HG03135 (cell line): ENCODE measurements around the gene CLEC2A.
"Not testable (repeated sequence)": the region's sequence is repeated elsewhere in the genome, so short reads cannot be mapped to it uniquely, and the experiment has no call there.

Experiments used
- ATAC-seq: cut with Tn5 transposase; IDR thresholded peaks from one replicate; pipeline ENCODE4 v1.9.1; 2021; ENCODE audit warnings: mild to moderate bottlenecking, moderate library complexity; ENCODE audit not compliant: unreplicated experiment

Gene CLEC2A, protein sequence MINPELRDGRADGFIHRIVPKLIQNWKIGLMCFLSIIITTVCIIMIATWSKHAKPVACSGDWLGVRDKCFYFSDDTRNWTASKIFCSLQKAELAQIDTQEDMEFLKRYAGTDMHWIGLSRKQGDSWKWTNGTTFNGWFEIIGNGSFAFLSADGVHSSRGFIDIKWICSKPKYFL

DNA sequence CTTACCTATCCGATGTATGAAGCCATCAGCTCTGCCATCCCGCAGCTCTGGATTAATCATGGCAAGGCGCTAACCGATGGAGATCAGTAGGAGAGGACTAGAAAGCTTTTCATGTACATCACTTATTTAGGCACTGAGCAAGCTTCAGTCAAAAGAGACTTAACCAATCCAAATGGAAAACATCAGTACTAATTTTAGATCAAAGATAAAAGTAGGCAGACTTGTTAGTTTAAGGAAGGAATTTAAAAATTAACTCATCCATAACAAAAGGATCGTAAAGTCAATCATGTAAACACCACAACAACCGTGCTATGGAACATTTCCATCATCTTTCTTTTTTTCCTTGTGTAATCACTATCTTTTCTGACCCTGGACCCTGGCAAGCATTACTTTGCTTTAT lies at the start of gene CLEC2A:
Gene CLEC2A, minus strand, starts transcription at position 101 of the 400 bp plus-strand sequence. Its CDS starts 41 bp downstream, at position 60.
- no peak for ATAC-seq

DNA sequence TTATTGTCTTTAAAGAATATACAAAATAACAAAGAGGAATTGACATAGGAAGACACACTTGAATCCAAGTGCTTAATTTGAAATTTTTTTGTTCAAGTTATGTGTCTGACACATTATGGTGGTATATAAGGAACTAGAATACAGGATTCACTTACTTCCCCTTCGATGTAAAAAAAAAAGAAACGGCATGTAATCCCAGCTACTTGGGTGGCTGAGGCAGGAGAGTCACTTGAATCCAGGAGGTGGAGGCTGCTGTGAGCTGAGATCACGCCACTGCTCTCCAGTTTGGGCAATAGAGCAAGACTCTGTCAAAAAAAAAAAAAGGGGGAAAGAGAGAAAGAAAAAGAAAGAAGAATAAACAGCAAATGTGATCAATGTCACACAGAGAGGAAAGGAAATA lies 48.0 kb upstream of the CLEC2A start:
- no peak for ATAC-seq

DNA sequence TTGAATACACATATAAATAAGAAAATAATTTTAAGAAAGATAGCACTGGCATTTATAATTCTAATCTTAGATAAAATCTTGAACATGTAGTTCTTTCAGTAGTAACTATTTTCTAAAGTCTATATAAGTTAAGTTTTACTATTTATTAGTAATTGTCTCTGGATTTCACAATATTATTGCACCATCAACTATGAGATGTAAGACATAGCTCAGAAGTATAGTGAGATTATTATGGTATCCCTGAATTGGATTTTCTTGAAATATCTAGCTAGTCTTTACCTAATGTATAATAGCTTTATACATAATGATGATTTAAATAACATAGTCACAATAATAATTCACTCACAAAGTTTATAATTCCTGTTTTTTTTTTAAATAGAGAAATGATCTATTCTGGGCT lies 45.7 kb upstream of the CLEC2A start:
- no peak for ATAC-seq

DNA sequence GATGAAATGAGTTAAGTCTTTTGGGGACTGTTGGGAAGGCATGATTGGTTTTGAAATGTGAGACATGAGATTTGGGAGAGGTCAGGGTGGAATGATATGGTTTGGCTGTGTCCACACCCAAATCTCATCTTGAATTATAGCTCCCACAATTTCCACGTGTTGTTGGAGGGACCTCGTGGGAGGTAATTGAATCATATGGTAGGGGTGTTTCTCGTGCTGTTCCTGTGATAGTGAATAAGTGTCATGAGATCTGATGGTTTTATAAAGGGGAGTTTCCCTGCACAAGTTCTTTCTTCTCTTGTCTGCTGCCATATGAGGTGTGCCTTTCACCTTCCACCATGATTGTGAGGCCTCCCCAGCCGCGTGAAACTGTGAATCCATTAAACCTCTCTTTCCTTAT lies 44.5 kb upstream of the CLEC2A start:
- ATAC-seq: not testable (repeated sequence)

DNA sequence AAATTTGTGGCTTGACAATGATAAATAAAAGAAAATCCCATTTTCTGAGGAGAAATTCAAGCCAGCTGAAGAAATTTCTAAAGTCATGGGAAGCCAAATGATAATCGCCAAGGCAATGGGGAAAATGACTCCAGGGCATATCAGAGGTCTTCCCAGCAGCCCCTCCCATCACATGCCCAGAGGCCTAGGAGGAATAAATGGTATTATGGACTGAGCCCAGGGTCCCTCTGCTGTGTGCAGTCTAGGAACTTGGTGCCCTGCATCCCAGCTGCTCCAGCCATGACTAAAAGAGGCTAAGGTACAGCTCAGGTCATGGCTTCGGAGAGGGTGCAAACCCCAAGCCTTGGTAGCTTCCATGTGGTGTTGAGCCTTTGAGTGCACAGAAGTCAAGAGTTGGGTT lies 43.4 kb upstream of the CLEC2A start:
- ATAC-seq: no peak

DNA sequence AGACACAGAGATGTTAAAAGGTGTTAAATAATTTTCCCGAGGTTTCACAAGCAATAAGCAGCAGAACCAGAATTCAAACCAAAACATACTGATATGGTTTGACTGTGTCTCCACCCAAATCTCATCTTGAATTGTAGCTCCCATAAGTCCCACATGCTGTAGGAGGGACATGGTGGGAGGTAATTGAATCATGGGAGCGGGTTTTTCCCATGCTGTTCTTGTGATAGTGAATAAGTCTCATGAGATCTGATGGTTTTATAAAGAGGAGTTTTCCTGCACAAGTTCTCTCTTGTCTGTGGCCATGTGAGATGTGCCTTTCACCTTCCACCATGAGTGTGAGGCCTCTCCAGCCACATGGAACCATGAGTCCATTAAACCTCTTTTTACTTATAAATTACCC lies 42.6 kb upstream of the CLEC2A start:
- not testable (repeated sequence) for ATAC-seq

DNA sequence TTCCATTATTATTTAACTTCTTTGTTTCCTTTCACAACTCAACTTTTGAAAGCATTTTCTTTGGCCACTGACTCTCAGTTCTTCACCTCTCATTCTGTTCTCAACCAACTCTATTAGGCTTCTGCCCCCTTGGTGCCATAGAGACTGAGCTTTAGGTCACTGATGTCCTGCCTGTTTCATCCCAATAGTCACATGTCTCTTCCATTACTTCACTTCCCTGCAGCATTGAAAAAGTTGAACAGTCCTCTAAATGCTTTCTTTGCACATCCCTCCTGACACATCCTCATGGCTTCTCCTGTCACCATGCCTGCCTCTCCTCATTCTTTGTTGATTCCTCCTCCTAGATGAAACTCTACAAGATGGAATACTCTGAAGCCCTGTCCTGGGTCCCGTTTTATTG lies 41.8 kb upstream of the CLEC2A start:
- ATAC-seq: no peak

DNA sequence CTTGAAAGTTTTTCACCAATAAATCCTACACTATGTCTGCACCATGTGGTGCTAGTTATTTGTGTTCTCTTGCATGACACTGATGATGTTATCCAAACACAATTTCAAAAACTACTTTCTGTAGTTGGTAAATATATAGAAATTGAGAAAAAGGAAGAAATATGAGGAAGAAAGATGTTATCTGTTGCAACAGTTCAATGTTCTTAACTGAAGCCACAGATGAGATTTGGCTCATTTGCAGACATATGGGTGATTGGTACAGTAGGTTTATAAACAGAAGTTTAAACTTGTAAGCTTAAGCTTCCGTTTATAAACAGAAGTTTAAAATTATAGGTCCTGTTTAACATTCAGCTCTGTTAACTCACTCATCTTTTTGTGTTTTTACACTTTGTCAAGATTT lies 39.0 kb upstream of the CLEC2A start, which contains the start of gene CLEC12A:
Gene CLEC12A, plus strand, starts transcription at position 229 of the 400 bp plus-strand sequence. CDS start 188 bp downstream, outside the sequence.
- ATAC-seq: no peak

DNA sequence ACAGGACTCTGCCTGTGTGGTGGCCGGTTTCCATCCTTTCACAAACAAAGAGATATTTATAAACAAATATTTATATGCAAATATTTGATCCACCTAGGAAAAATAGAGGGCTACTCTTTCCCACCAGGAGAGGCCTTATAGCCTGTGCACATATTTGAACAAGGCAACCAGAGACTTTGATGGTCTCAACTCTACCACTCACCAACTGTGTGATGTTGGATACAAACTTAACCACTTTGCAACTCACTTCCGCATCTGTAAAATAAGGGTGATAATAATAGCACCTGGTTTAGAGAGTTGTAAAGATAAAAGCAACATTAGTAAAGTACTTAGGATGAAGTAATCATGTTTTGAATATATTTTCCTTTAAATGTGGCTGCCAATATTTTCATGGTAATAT lies 37.5 kb upstream of the CLEC2A start:
- ATAC-seq: no peak

DNA sequence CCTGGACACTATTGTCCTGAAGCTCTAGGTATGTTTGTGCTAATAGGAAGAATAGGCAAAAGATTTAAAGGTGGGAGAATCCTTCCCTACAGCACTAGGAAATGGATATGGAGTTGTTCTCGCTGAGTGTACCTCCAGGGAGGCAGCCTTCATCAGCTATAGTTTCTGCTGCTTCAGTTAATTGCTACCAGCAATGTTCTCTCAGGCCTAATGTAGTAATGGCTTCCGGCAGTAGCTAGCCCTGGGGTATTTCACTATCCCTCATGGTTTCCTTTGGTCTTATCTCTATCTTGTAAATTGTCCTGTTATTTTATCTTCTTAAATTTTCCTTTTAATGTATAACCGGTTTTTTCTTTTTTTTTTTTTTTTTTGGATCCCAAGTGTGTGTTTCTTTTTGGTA lies 29.7 kb upstream of the CLEC2A start:
- no peak for ATAC-seq

DNA sequence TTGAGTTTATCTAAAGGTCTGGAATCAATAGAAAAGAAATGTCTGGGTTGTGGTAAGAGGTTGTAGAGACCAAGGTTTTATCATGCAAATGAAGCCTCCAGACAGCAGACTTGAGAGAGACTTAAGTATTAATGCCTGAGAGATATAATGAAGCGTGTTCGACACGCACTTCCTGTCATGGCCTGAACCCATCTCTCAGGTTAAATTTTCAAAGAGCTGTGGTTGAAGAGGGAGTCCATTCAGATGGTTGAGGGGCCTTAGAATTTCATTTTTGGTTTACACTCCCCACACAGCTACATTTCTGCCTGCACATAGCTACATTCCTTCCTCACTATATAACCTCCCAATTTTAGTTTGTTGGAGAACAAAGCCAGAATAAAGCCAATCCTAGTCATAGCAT lies 28.9 kb upstream of the CLEC2A start:
- ATAC-seq: peak; percentile 90

DNA sequence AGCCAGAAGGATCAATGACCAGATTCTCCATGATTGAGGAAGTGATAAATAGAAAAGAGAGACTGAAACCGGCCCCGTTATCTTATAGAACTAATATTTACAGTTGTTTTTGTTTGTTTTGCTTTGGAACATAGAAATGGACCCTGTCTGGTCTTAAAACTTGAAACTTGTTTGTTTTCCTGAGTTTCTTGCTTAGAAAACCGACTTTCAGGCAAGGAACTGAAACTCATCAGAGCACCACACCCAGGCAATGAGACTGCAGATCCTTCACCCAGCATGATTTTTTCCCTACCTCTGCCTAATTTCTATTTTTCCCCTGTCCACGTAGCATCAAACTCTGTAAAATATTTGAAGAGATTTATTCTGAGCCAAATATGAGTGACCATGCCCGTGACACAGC lies 28.4 kb upstream of the CLEC2A start:
- ATAC-seq: peak; percentile 15

DNA sequence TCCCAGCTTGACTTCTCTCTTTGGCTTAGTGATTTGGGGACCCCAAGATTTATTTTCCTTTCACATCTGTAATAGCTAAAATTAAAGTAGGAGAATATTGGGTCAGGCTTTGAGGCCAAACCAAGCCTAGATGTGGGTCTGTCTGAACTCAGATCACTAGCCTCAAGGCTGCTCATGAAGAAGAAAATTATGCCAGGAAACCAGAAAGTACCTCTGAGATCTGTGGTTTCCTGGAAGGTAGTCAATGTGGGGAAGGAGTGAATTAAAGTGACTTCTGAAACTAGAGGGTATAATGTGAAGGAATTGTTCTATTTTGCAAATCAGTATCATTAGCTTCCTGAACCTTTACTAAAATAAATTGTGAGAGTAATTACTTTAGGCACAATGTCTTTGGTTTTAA lies 25.7 kb upstream of the CLEC2A start:
- ATAC-seq: no peak

DNA sequence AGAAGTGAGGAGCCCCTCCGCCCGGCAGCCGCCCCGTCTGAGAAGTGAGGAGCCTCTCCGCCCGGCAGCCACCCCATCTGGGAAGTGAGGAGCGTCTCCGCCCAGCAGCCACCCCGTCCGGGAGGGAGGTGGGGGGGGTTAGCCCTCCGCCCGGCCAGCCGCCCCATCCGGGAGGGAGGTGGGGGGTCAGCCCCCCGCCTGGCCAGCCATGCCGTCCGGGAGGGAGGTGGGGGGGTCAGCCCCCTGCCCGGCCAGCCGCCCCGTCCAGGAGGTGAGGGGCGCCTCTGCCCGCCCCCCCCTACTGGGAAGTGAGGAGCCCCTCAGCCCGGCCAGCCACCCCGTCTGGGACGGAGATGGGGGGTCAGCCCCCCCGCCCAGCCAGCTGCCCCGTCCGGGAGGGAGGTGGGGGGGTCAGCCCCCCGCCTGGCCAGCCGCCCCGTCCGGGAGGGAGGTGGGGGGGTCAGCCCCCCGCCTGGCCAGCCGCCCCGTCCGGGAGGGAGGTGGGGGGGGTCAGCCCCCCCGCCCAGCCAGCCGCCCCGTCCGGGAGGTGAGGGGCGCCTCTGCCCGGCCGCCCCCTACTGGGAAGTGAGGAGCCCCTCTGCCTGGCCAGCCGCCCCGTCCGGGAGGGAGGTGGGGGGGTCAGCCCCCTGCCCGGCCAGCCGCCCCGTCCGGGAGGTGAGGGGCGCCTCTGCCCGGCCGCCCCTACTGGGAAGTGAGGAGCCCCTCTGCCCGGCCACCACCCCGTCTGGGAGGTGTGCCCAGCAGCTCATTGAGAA lies 21.0 kb upstream of the CLEC2A start:
- not testable (repeated sequence) for ATAC-seq

DNA sequence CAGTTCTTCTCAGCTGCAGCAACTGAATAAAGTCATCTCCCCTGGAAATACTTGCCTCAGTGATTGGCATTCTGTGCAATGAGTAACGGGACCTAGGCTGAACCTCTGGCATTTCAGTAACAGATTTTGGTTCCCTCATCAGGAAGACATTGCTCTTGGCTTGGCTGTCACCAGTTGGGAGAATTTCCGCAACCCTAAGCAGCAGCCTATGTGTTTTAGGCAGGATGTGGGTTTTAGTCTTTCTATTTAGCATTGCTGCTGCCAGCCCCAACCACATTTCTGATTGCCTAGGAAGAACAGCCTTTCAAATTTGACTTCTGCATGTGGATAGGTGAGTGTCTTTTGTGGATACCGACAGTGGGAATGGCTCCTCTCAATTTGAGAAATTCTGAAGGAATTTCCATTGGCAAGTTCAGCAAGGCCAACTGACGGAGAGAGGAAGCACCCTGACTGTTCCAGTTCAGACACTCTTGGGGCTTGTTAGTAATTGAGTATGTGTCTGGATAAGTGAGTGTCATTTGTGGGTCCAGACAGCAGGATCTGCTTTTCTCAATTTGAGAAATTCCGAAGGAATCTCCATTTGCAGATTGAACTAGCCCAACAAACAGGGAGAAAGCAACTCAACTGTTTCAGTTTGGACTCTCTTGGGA lies 19.0 kb upstream of the CLEC2A start:
- no peak for ATAC-seq

DNA sequence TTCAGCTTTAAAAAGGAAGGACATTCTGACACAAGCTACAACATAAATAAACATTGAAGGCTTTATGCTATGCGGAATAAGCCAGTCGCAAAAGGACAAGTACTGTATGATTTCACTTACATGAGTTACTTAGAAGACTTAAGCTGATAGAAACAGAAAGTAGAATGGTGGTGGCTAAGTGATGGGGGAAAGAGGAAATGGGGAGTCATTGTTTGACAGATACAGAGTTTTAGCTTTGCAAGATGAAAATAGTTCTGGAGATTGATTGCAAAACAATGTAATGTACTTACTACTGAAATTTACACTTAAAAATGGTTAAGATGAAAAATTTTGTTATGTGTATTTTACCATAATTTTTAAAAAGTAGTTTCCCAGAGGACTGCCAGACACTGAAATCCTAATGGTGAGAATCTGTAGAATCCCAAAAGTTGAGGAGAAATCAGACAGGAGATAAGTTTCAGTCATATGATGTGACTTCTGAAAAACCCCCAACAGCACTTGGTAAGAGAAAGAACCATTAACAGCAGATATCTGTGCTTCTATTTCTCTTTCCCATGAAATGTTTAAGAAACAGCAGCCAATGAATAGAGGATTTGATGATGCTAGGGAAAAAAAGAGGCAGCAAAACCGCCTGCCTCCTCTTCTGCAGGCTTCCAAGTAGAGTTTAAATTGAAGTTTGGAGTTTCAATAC lies 16.6 kb upstream of the CLEC2A start:
- peak; percentile 88 for ATAC-seq

DNA sequence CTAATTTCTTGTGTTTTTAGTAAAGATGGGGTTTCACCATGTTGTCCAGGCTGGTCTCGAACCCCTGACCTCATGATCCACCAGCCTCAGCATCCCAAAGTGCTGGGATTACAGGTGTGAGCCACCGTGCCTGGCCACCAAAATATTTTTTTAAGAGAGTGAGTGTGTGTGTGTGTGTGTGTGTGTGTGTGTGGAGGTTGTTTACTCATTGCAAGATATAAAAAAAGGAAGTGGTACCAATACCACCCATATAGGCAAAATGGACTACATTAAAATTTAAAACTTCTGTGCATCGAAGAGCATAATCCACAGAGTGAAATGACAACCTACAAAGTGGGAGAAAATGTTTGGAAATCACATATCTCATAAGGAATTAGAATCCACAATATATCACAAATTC lies 15.5 kb upstream of the CLEC2A start:
- no peak for ATAC-seq

DNA sequence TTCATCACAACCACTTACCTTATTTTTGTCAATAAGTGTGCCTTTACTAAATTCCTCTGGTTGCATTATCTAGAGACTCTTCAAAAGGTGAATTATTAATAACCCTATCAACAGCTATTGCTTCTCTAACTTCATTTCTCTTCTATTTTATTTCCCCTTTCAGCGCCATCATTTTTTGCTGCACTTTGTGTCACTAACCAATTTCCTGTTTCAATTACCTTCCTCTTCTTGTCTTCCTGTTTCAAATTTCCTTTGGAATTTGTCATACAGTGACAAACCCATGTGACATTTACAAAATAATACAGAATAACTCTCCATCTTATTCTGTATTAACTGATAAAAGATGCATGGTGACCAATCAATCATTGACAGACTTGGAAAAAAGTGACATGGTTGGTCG lies 12.2 kb upstream of the CLEC2A start:
- ATAC-seq: no peak

DNA sequence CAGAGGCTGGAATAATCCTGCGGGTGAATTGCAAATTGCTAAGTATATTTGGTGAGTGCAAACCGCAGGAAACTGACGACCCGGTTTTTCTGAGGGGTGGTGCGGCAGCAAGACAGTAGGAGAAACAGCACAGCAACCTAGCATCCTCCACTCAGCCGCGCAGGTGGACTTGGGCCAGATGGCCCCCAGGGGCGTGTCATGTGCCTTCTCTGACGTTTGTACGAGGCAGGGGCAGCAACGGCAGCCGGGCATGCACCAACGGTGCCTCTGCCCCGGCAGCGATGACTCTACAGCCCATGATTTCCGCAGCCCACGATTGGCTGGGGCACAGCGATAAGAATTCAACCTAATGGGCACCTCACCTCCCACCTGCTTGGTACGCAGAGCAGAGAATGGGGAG lies 11.1 kb upstream of the CLEC2A start:
- ATAC-seq: no peak

DNA sequence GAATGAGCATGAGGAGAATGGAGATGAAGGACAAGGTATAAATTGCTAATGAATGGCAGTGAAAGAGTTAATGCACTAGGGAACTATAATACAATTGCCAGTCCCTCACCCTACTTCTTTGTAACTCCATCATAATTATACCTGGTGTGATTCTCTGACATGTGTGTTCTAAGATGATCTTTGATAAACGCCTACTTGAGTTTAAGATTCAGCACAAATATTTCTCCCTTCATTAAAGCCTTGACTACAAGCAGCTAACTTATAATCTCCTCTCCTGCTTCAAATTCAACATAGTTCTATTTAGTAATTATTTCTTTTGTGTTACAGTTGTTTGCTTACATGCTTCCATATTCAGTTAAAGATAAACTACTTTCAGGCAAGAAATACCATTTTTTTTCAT lies 9.7 kb upstream of the CLEC2A start:
- ATAC-seq: no peak

DNA sequence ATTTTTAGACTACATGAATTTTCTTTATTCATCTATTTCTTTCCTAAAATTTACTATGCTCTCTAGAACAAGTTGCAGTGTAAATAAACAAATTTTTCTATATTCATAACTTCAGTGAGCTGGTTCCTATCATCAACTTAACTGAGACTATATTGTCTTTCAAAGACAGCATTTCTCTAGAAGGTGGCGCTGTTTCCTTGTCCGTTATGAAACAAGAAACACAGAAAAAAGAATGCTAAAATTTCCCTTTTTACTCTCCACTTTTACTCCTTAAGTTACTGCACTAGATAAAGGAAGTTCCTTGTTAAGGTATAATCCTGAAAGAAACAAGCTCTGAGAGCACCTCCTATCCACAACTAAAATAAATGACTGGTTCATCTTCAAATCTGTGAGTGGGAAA lies 8.2 kb upstream of the CLEC2A start:
- ATAC-seq: no peak

DNA sequence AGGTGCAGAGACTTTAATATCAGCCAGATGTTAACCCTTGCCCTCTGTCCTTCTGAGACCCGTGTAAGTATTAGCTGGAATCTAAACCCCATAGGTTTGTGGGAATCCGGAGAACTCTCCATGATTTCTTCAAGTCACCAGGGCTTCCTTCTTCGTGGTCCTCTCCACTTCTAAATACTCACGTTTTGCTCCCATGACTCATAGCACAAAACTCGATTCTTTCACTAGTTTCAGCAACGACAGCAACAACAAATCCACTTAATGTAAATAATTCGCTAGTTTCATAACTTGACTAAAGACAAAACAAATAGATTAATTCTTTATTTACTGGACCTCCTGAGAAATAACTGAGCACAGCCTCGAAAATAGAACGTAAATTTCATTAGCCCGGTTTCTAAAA lies 4.4 kb upstream of the CLEC2A start:
- no peak for ATAC-seq
